HepG2 (cell line): ENCODE measurements around the gene IST1. TPM values are rescaled to one million over a fixed set of nuclear protein-coding genes. Genes with fewer than 3 reads are reported as not detected.

Source experiments
- BRF2 ChIP-seq: sonication (generic); formaldehyde crosslinking; IDR thresholded peaks from 2 replicates; pipeline ENCODE4 v1.8.1; 2022; ENCODE audit warnings: mild to moderate bottlenecking, missing genetic modification reagents
- E2F2 ChIP-seq: sonication (generic); formaldehyde crosslinking; IDR thresholded peaks from 2 replicates; pipeline ENCODE4 v1.4.0; 2020; ENCODE audit warnings: missing genetic modification reagents, borderline replicate concordance
- IRX3 ChIP-seq: sonication (generic); formaldehyde crosslinking; IDR thresholded peaks from 2 replicates; pipeline ENCODE4 v1.8.1; 2023; ENCODE audit warnings: mild to moderate bottlenecking, low read depth, missing genetic modification reagents, borderline replicate concordance
- KAT8 ChIP-seq: IDR thresholded peaks from 2 replicates; pipeline ENCODE4 v1.6.1; 2016; ENCODE audit warnings: missing genetic modification reagents, missing compliant biosample characterization
- KDM5B ChIP-seq: sonication (generic); formaldehyde crosslinking; IDR thresholded peaks from 2 replicates; pipeline ENCODE4 v1.4.0; 2020; ENCODE audit warnings: missing genetic modification reagents, mild to moderate bottlenecking, borderline replicate concordance
- KLF6 ChIP-seq: IDR thresholded peaks from 2 replicates; pipeline ENCODE4 v1.8.0; 2016; ENCODE audit warnings: missing biosample characterization, missing genetic modification reagents
- NRL ChIP-seq: sonication (generic); formaldehyde crosslinking; IDR thresholded peaks from 2 replicates; pipeline ENCODE4 v1.5.0; 2020; ENCODE audit warnings: missing genetic modification reagents, mild to moderate bottlenecking, moderate library complexity, borderline replicate concordance
- RAD21 ChIP-seq: fragments of 450-650 bp; formaldehyde crosslinking; IDR thresholded peaks from 2 replicates; pipeline ENCODE4 v1.5.0; 2020; ENCODE audit warnings: mild to moderate bottlenecking
- RXRA ChIP-seq: sonication (generic); formaldehyde crosslinking; IDR thresholded peaks from 2 replicates; pipeline ENCODE4 v1.5.1; 2020; ENCODE audit warnings: missing genetic modification reagents
- TBL1XR1 ChIP-seq: fragments of 150-350 bp; IDR thresholded peaks from 2 replicates; pipeline ENCODE4 v1.6.1; 2014; ENCODE audit warnings: borderline replicate concordance, low read length; ENCODE audit not compliant: partially characterized antibody
- ZBTB42 ChIP-seq: sonication (generic); formaldehyde crosslinking; IDR thresholded peaks from 2 replicates; pipeline ENCODE4 v1.5.0; 2020; ENCODE audit warnings: mild to moderate bottlenecking, missing genetic modification reagents
- ZBTB7B ChIP-seq: sonication (generic); formaldehyde crosslinking; IDR thresholded peaks from 2 replicates; pipeline ENCODE4 v1.4.0; 2020; ENCODE audit warnings: missing genetic modification reagents
- ZNF292 ChIP-seq: sonication (generic); formaldehyde crosslinking; IDR thresholded peaks from 2 replicates; pipeline ENCODE4 v1.8.1; 2022; ENCODE audit warnings: mild to moderate bottlenecking, low read depth, missing genetic modification reagents, borderline replicate concordance
- ZNF451 ChIP-seq: sonication (generic); formaldehyde crosslinking; IDR thresholded peaks from 2 replicates; pipeline ENCODE4 v1.5.0; 2020; ENCODE audit warnings: mild to moderate bottlenecking, missing genetic modification reagents
- ZNF644 ChIP-seq: IDR thresholded peaks from 2 replicates; pipeline ENCODE4 v1.6.1; 2016; ENCODE audit warnings: low read depth
- polyA plus RNA-seq, 8 experiments: library from polyadenylated mRNA; depleted of rRNA in 3 of 8; stranded (reverse) in 7 of 8; unstranded in 1 of 8; fragments of >200 nt; fragmentation: Illumina TruSeq in 4 of 8; extraction: Trizol in 4 of 8; gene quantifications; 2 replicates each; pipeline versions ENCODE4 v1.2.1 to v1.2.3, GENCODE V29; 2011 to 2016; ENCODE audit warnings: low read depth in 4 of 8, missing spikeins in 1 of 8, mixed read lengths in 1 of 8; ENCODE audit not compliant: insufficient read depth in 1 of 8
- total RNA-seq, 5 experiments: library from RNA; depleted of rRNA; stranded (reverse); fragments of >200 nt; fragmentation: Illumina TruSeq; extraction: Trizol; gene quantifications; 2 replicates each; pipeline ENCODE4 v1.2.3, GENCODE V29; 2016; ENCODE audit warnings: low read depth in 1 of 5
- TF ChIP-seq, protein P1 (sequence below): sonication (generic); formaldehyde crosslinking; IDR thresholded peaks from 2 replicates; pipeline ENCODE4 v1.9.0; 2021; ENCODE audit warnings: mild to moderate bottlenecking, missing genetic modification reagents
- TF ChIP-seq, protein P2 (sequence below): sonication (generic); formaldehyde crosslinking; IDR thresholded peaks from 2 replicates; pipeline ENCODE4 v1.4.0; 2020; ENCODE audit warnings: missing genetic modification reagents, mild to moderate bottlenecking, borderline replicate concordance

Gene IST1
- total and polyA plus RNA-seq, 2 of the 13 experiments (the other 11 are each of a cell fraction or from before 2014, with no cell fraction given) = 346 to 415 TPM

- TF ChIP-seq, protein P1, sequence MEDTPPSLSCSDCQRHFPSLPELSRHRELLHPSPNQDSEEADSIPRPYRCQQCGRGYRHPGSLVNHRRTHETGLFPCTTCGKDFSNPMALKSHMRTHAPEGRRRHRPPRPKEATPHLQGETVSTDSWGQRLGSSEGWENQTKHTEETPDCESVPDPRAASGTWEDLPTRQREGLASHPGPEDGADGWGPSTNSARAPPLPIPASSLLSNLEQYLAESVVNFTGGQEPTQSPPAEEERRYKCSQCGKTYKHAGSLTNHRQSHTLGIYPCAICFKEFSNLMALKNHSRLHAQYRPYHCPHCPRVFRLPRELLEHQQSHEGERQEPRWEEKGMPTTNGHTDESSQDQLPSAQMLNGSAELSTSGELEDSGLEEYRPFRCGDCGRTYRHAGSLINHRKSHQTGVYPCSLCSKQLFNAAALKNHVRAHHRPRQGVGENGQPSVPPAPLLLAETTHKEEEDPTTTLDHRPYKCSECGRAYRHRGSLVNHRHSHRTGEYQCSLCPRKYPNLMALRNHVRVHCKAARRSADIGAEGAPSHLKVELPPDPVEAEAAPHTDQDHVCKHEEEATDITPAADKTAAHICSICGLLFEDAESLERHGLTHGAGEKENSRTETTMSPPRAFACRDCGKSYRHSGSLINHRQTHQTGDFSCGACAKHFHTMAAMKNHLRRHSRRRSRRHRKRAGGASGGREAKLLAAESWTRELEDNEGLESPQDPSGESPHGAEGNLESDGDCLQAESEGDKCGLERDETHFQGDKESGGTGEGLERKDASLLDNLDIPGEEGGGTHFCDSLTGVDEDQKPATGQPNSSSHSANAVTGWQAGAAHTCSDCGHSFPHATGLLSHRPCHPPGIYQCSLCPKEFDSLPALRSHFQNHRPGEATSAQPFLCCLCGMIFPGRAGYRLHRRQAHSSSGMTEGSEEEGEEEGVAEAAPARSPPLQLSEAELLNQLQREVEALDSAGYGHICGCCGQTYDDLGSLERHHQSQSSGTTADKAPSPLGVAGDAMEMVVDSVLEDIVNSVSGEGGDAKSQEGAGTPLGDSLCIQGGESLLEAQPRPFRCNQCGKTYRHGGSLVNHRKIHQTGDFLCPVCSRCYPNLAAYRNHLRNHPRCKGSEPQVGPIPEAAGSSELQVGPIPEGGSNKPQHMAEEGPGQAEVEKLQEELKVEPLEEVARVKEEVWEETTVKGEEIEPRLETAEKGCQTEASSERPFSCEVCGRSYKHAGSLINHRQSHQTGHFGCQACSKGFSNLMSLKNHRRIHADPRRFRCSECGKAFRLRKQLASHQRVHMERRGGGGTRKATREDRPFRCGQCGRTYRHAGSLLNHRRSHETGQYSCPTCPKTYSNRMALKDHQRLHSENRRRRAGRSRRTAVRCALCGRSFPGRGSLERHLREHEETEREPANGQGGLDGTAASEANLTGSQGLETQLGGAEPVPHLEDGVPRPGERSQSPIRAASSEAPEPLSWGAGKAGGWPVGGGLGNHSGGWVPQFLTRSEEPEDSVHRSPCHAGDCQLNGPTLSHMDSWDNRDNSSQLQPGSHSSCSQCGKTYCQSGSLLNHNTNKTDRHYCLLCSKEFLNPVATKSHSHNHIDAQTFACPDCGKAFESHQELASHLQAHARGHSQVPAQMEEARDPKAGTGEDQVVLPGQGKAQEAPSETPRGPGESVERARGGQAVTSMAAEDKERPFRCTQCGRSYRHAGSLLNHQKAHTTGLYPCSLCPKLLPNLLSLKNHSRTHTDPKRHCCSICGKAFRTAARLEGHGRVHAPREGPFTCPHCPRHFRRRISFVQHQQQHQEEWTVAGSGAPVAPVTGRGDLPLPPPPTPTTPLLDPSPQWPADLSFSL (CRISPR knock-in tag) = no peak
- TF ChIP-seq BRF2 (CRISPR knock-in tag) (0 out of 2 replicates have a peak, but pooled peaks have one; percentile 17), ZBTB42 (CRISPR knock-in tag) (peak; percentile 20; the same call in 1 of the 2 replicates), NRL (CRISPR knock-in tag) (peak; percentile 80; the same call in 1 of the 2 replicates), E2F2 (CRISPR knock-in tag) (no peak), KLF6 (CRISPR knock-in tag) (no peak), ZNF292 (no peak), IRX3 (CRISPR knock-in tag) (0 out of 2 replicates have a peak, but pooled peaks have one; percentile 51), KAT8 (CRISPR knock-in tag) (no peak), RXRA (no peak), TBL1XR1 (no peak), KDM5B (no peak), ZBTB7B (CRISPR knock-in tag) (no peak), ZNF451 (CRISPR knock-in tag) (peak; percentile 11; the same call in 1 of the 2 replicates), RAD21 (no peak), ZNF644 (CRISPR knock-in tag) (no peak)
- TF ChIP-seq, protein P2, sequence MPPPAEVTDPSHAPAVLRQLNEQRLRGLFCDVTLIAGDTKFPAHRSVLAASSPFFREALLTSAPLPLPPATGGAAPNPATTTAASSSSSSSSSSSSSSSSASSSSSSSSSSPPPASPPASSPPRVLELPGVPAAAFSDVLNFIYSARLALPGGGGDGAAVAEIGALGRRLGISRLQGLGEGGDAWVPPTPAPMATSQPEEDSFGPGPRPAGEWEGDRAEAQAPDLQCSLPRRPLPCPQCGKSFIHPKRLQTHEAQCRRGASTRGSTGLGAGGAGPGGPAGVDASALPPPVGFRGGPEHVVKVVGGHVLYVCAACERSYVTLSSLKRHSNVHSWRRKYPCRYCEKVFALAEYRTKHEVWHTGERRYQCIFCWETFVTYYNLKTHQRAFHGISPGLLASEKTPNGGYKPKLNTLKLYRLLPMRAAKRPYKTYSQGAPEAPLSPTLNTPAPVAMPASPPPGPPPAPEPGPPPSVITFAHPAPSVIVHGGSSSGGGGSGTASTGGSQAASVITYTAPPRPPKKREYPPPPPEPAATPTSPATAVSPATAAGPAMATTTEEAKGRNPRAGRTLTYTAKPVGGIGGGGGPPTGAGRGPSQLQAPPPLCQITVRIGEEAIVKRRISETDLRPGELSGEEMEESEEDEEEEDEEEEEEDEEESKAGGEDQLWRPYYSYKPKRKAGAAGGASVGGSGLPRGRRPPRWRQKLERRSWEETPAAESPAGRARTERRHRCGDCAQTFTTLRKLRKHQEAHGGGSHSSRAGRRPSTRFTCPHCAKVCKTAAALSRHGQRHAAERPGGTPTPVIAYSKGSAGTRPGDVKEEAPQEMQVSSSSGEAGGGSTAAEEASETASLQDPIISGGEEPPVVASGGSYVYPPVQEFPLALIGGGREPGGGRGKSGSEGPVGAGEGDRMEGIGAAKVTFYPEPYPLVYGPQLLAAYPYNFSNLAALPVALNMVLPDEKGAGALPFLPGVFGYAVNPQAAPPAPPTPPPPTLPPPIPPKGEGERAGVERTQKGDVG (CRISPR knock-in tag) = peak; percentile 90
Observed at GRCh38 chr16:71895679-71896365, 491 bp downstream of the IST1 start (continued).
